HEK293T (cell line): ENCODE measurements around the gene KIAA1328.

Experiments
- ELF4 ChIP-seq: fragments of 450-650 bp; IDR thresholded peaks from 2 replicates; pipeline ENCODE4 v1.6.1; 2017; ENCODE audit warnings: antibody characterized with exemption
- FOXA1 ChIP-seq: fragments of 450-650 bp; IDR thresholded peaks from 2 replicates; pipeline ENCODE4 v1.6.1; 2016; ENCODE audit warnings: mild to moderate bottlenecking
- FOXK2 ChIP-seq: fragments of 450-650 bp; IDR thresholded peaks from 2 replicates; pipeline ENCODE4 v1.6.1; 2016; ENCODE audit warnings: mild to moderate bottlenecking
- NFRKB ChIP-seq: fragments of 450-650 bp; IDR thresholded peaks from 2 replicates; pipeline ENCODE4 v1.6.1; 2016; ENCODE audit warnings: mild to moderate bottlenecking, moderate library complexity
- SP1 ChIP-seq: fragments of 450-650 bp; IDR thresholded peaks from 2 replicates; pipeline ENCODE4 v1.6.1; 2017
- TF ChIP-seq, protein P1 (sequence below): fragments of 450-650 bp; IDR thresholded peaks from 2 replicates; pipeline ENCODE4 v1.6.1; 2016

DNA sequence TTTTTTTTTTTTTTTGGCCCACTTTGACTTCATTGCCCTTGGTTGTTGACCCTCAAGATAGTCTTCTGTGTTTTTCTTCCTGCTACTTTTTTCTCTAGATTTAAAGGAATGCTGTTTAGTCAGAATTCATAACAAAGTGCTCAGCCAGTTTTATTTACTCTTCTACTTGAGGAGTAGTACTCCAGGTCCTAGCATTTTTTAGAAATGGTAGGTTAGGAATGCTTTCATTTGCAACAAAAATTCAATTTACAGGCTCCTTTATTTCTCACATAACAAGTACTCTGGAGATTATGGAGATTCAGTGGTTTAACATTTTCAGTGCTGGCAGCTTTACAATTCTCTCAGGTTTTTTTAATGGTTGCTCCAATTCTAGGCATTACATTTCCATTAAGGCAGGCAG is 58.2 kb downstream of the KIAA1328 start:
- TF ChIP-seq SP1 (no peak), ELF4 (no peak), FOXA1 (no peak), FOXK2 (no peak), NFRKB (no peak)
- TF ChIP-seq, protein P1, sequence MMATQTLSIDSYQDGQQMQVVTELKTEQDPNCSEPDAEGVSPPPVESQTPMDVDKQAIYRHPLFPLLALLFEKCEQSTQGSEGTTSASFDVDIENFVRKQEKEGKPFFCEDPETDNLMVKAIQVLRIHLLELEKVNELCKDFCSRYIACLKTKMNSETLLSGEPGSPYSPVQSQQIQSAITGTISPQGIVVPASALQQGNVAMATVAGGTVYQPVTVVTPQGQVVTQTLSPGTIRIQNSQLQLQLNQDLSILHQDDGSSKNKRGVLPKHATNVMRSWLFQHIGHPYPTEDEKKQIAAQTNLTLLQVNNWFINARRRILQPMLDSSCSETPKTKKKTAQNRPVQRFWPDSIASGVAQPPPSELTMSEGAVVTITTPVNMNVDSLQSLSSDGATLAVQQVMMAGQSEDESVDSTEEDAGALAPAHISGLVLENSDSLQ, result no peak
